GM21526 (cell line): ENCODE results near the gene LIMK2.
A peak's percentile ranks its signal among the peaks of the same experiment; 100 is the strongest.
"Not testable (repeated sequence)": the region's sequence is repeated elsewhere in the genome, so short reads cannot be mapped to it uniquely, and the experiment has no call there.

Experiments used
- ATAC-seq: cut with Tn5 transposase; IDR thresholded peaks from one replicate; pipeline ENCODE4 v1.9.1; 2021; ENCODE audit warnings: moderate library complexity; ENCODE audit not compliant: unreplicated experiment, low FRiP score

Gene LIMK2

GRCh38 chr22:31211862-31212730 lies at the start of gene LIMK2:
Gene LIMK2, plus strand, starts transcription at chr22:31212298. Its CDS starts 111 bp downstream, at chr22:31212409.
- ATAC-seq = peak; percentile 73

- ATAC-seq = no peak
Observed at GRCh38 chr22:31170971-31171370, 41.1 kb upstream of the LIMK2 start.

GRCh38 chr22:31171734-31172133 lies 40.4 kb upstream of the LIMK2 start:
- not testable (repeated sequence) for ATAC-seq

- no peak for ATAC-seq
Observed at GRCh38 chr22:31173386-31174145, 38.5 kb upstream of the LIMK2 start.

GRCh38 chr22:31176923-31177322 lies 35.2 kb upstream of the LIMK2 start:
- ATAC-seq = no peak

GRCh38 chr22:31177420-31178162 lies 34.5 kb upstream of the LIMK2 start:
- no peak for ATAC-seq

GRCh38 chr22:31178859-31179258 lies 33.2 kb upstream of the LIMK2 start:
- no peak for ATAC-seq

GRCh38 chr22:31179345-31179744 lies 32.8 kb upstream of the LIMK2 start:
- ATAC-seq = no peak

GRCh38 chr22:31184015-31184414 lies 28.1 kb upstream of the LIMK2 start:
- no peak for ATAC-seq

GRCh38 chr22:31185056-31185455 lies 27.0 kb upstream of the LIMK2 start:
- ATAC-seq = no peak

- ATAC-seq = no peak
Observed at GRCh38 chr22:31187627-31188026, 24.5 kb upstream of the LIMK2 start.

- no peak for ATAC-seq
Observed at GRCh38 chr22:31192513-31192912, 19.6 kb upstream of the LIMK2 start.

GRCh38 chr22:31193092-31193491 lies 19.0 kb upstream of the LIMK2 start:
- ATAC-seq = no peak

- ATAC-seq = not testable (repeated sequence)
Observed at GRCh38 chr22:31194681-31195080, 17.4 kb upstream of the LIMK2 start.

GRCh38 chr22:31199187-31199586 lies 12.9 kb upstream of the LIMK2 start:
- no peak for ATAC-seq

- not testable (repeated sequence) for ATAC-seq
Observed at GRCh38 chr22:31204352-31204984, 7.6 kb upstream of the LIMK2 start.

- not testable (repeated sequence) for ATAC-seq
Observed at GRCh38 chr22:31205059-31205458, 7.0 kb upstream of the LIMK2 start.

- not testable (repeated sequence) for ATAC-seq
Observed at GRCh38 chr22:31206460-31206859, 5.6 kb upstream of the LIMK2 start.

- no peak for ATAC-seq
Observed at GRCh38 chr22:31206896-31207687, 5.0 kb upstream of the LIMK2 start.
